SU-DHL-6 (cell line): ENCODE data around the gene USP47.

Experiments
- H2AFZ ChIP-seq: fragments of 200-600 bp; sonication (generic); 2 replicates; pipeline ENCODE4 v1.6.1; 2014; ENCODE audit warnings: low read depth, mild to moderate bottlenecking, moderate library complexity, mixed read lengths, antibody characterized with exemption, low read length; ENCODE audit not compliant: severe bottlenecking
- H3F3A ChIP-seq: fragments of 200-600 bp; shearing (Covaris generic); 2 replicates; pipeline ENCODE4 v1.6.0; 2016; ENCODE audit warnings: antibody characterized with exemption, mild to moderate bottlenecking; ENCODE audit not compliant: insufficient read depth
- H3K27ac ChIP-seq: fragments of 200-600 bp; sonication (generic); 2 replicates; pipeline ENCODE4 v1.5.1; 2016; ENCODE audit warnings: low read depth, mild to moderate bottlenecking, low read length, moderate library complexity, mixed read lengths
- H3K27me3 ChIP-seq: fragments of 200-600 bp; sonication (generic), shearing (Covaris generic); 2 replicates; pipeline ENCODE4 v1.6.0; 2014; ENCODE audit warnings: mild to moderate bottlenecking, low read length
- H3K36me3 ChIP-seq: fragments of 200-600 bp; sonication (generic); 2 replicates; pipeline ENCODE4 v1.6.1; 2014; ENCODE audit warnings: mild to moderate bottlenecking, low read length, mixed read lengths
- H3K4me2 ChIP-seq: fragments of 300-600, 200-600 bp; shearing (Covaris generic), sonication (generic); 2 replicates; pipeline ENCODE4 v1.6.0; 2014; ENCODE audit warnings: low read length, low read depth, mild to moderate bottlenecking; ENCODE audit not compliant: poor library complexity, severe bottlenecking
- H3K4me3 ChIP-seq: fragments of 200-600 bp; sonication (generic); 2 replicates; pipeline ENCODE4 v1.5.1; 2014; ENCODE audit warnings: antibody characterized with exemption, low read length, mild to moderate bottlenecking, mixed read lengths; ENCODE audit not compliant: insufficient read depth, poor library complexity, severe bottlenecking
- H3K79me2 ChIP-seq: fragments of 200-600 bp; sonication (generic); 2 replicates; pipeline ENCODE4 v1.6.1; 2014; ENCODE audit warnings: mild to moderate bottlenecking, low read length, moderate library complexity; ENCODE audit not compliant: insufficient read depth
- H3K9ac ChIP-seq: fragments of 200-600 bp; sonication (generic); 2 replicates; pipeline ENCODE4 v1.7.0; 2014; ENCODE audit warnings: mild to moderate bottlenecking, low read length
- H3K9me2 ChIP-seq: fragments of 200-600 bp; sonication (generic); replicated peaks from 2 replicates; pipeline ENCODE4 v1.6.1; 2014; ENCODE audit warnings: low read length; ENCODE audit not compliant: insufficient read depth
- H3K9me3 ChIP-seq: fragments of 200-600 bp; sonication (generic); 2 replicates; pipeline ENCODE4 v1.6.1; 2014; ENCODE audit warnings: low read length, mixed read lengths; ENCODE audit not compliant: insufficient read depth
- H4K20me1 ChIP-seq: fragments of 200-600 bp; sonication (generic); 2 replicates; pipeline ENCODE4 v1.6.1; 2014; ENCODE audit warnings: low read depth, mild to moderate bottlenecking, antibody characterized with exemption, low read length, moderate library complexity, mixed read lengths
- CTCF ChIP-seq: fragments of 200-600 bp; sonication (generic); IDR thresholded peaks from one replicate; pipeline ENCODE4 v1.5.1; 2017; ENCODE audit warnings: antibody characterized with exemption, mild to moderate bottlenecking, low read length, moderate library complexity; ENCODE audit not compliant: insufficient read depth, poor library complexity, severe bottlenecking
- EZH2phosphoT487 ChIP-seq: fragments of 200-600 bp; sonication (generic), shearing (Covaris generic); conservative IDR thresholded peaks from 2 replicates; pipeline ENCODE4 v1.6.1; 2018; ENCODE audit warnings: mild to moderate bottlenecking, antibody characterized with exemption, low read length, moderate library complexity, mixed read lengths

USP47 gene

GRCh38 chr11:11856638-11857037 lies 14.9 kb downstream of the USP47 start:
- H3K9me2 ChIP-seq = no peaks in the 10 kb centered on the region
- no peaks in the 10 kb centered on the region for H3F3A ChIP-seq
- peaks cover 86% of the 10 kb centered on the region for H3K79me2 ChIP-seq
- H3K9ac ChIP-seq = no peak overlapping the region
- H3K4me3 ChIP-seq = no peak overlapping the region
- H3K9me3 ChIP-seq = no peaks in the 10 kb centered on the region
- no peak for TF ChIP-seq CTCF
- no peak for TF ChIP-seq EZH2phosphoT487
- H3K4me2 ChIP-seq = no peak overlapping the region
- H4K20me1 ChIP-seq = peaks cover 65% of the 10 kb centered on the region
- no peaks in the 10 kb centered on the region for H3K27me3 ChIP-seq
- H2AFZ ChIP-seq = no peak overlapping the region
- H3K27ac ChIP-seq = no peak overlapping the region
- no peaks in the 10 kb centered on the region for H3K36me3 ChIP-seq

- peaks cover 86% of the 10 kb centered on the region for H3K79me2 ChIP-seq
- no peaks in the 10 kb centered on the region for H3K9me2 ChIP-seq
- H4K20me1 ChIP-seq = peaks cover 57% of the 10 kb centered on the region
- TF ChIP-seq CTCF (no peak), EZH2phosphoT487 (no peak)
- no peak overlapping the region for H3K27ac ChIP-seq
- no peak overlapping the region for H3K4me3 ChIP-seq
- H3K36me3 ChIP-seq = no peaks in the 10 kb centered on the region
- H3K27me3 ChIP-seq = no peaks in the 10 kb centered on the region
- no peaks in the 10 kb centered on the region for H3K9me3 ChIP-seq
- H3K4me2 ChIP-seq = no peak overlapping the region
- H3F3A ChIP-seq = no peaks in the 10 kb centered on the region; the same call in 1 of the 2 replicates
- H3K9ac ChIP-seq = no peak overlapping the region
- no peak overlapping the region for H2AFZ ChIP-seq
These were observed 16.0 kb downstream of the USP47 start for GRCh38 chr11:11857769-11858168.

DNA sequence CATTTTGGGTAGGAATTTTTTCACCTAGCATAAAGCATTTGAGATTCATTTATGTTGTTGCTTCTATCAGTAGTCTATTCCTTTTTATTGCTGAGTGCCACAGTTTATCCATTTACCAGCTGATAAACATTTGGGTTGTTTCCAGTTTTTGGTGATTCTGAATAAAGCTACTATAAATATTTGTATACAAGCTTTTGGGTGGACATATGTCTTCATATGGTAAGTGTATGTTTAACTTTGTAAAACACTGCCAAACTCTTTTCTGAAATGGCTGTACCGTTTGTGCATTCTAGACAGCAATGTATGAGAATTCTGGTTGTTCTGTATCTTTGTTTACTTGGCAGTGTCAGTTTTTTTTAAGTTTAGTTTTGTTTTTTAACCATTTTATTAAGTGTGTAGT lies 16.9 kb downstream of the USP47 start:
- TF ChIP-seq EZH2phosphoT487 = no peak

DNA sequence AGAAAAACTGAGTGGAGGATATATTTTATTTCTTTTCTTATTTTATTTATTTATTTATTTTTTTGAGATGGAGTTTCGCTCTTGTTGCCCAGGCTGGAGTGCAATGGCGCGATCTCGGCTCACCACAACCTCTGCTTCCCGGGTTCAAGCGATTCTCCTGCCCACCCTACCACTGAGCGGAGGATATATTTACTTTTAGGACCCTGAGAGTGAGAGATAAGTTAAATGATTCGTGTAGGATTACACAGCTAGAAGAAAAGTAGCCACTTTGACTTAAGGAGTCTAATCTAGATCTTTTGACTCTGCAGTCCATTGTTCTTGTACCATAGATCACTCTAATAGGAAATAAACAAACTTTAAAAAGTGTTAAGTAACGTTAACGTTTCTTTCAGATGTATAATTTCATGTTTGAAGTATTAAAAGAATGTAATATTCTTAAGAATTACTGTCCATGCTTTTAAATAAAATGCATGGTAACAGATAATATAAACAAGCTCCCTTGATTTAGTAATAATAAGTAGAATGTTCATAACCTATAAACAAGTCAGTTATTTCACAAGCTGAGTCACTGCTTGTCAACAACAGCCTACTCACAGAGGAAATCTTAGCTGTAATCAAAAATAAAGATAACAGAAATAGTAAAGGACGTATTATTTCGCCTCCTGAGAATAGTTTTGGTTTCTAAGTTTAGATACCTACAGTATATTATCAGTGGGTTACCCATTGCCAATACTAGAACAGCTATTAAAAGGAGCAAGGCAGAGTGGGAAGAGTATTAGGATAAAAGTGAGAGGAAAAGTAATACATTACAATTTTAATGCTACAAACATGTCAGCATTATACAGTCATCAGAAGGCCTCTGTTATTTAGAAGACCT lies 18.6 kb downstream of the USP47 start:
- Histone ChIP-seq H3K9ac (no peak overlapping the region), H3F3A (no peaks in the 10 kb centered on the region; the same call in 1 of the 2 replicates), H3K27ac (no peak overlapping the region), H3K9me3 (no peaks in the 10 kb centered on the region), H3K9me2 (no peaks in the 10 kb centered on the region), H4K20me1 (peaks cover 65% of the 10 kb centered on the region), H3K36me3 (no peaks in the 10 kb centered on the region), H3K79me2 (peaks cover 67% of the 10 kb centered on the region), H2AFZ (no peak overlapping the region), H3K4me2 (no peak overlapping the region), H3K27me3 (no peaks in the 10 kb centered on the region), H3K4me3 (no peak overlapping the region)
- TF ChIP-seq EZH2phosphoT487 (no peak), CTCF (no peak)

More for the DNA sequence above, 16.9 kb downstream of the USP47 start:
- H3K9me2 ChIP-seq = no peaks in the 10 kb centered on the region
- H2AFZ ChIP-seq = no peak overlapping the region
- H3F3A ChIP-seq = no peaks in the 10 kb centered on the region; the same call in 1 of the 2 replicates
- H3K4me3 ChIP-seq = no peak overlapping the region
- H3K79me2 ChIP-seq = peaks cover 77% of the 10 kb centered on the region
- H4K20me1 ChIP-seq = peaks cover 61% of the 10 kb centered on the region
- H3K9me3 ChIP-seq = no peaks in the 10 kb centered on the region
- H3K36me3 ChIP-seq = no peaks in the 10 kb centered on the region
- H3K27ac ChIP-seq = no peak overlapping the region
- no peak overlapping the region for H3K9ac ChIP-seq
- H3K4me2 ChIP-seq = no peak overlapping the region
- no peaks in the 10 kb centered on the region for H3K27me3 ChIP-seq
